IMR-90 (cell line): ENCODE results near the gene ZBED4.

Experiments
- BHLHE40 ChIP-seq: fragments of 150-350 bp; IDR thresholded peaks from 2 replicates; pipeline ENCODE4 v1.6.1; 2016; ENCODE audit warnings: mild to moderate bottlenecking, low read depth, low read length
- CEBPB ChIP-seq: IDR thresholded peaks from 2 replicates; pipeline ENCODE4 v1.6.1; 2012; ENCODE audit warnings: low read depth, low read length, improper control_type of control experiment
- CHD1 ChIP-seq: IDR thresholded peaks from 2 replicates; pipeline ENCODE4 v1.6.1; 2012; ENCODE audit warnings: low read depth, low read length, improper control_type of control experiment
- FOS ChIP-seq: fragments of 150-350 bp; IDR thresholded peaks from 2 replicates; pipeline ENCODE4 v1.6.1; 2016; ENCODE audit warnings: low read depth, low read length
- MAZ ChIP-seq: IDR thresholded peaks from 2 replicates; pipeline ENCODE4 v1.6.1; 2012; ENCODE audit warnings: low read depth, mild to moderate bottlenecking, low read length, improper control_type of control experiment, moderate library complexity, borderline replicate concordance
- NFE2L2 ChIP-seq: fragments of 150-350 bp; IDR thresholded peaks from 2 replicates; pipeline ENCODE4 v1.6.1; 2016; ENCODE audit warnings: low read depth, mild to moderate bottlenecking, low read length
- POLR2A ChIP-seq: IDR thresholded peaks from 2 replicates; pipeline ENCODE4 v1.6.1; 2012; ENCODE audit warnings: mild to moderate bottlenecking, low read depth, low read length
- RAD21 ChIP-seq: IDR thresholded peaks from 2 replicates; pipeline ENCODE4 v1.6.1; 2012; ENCODE audit warnings: low read length, improper control_type of control experiment
- RCOR1 ChIP-seq: IDR thresholded peaks from 2 replicates; pipeline ENCODE4 v1.6.1; 2012; ENCODE audit warnings: mild to moderate bottlenecking, low read length, improper control_type of control experiment; ENCODE audit not compliant: insufficient replicate concordance
- RFX5 ChIP-seq: IDR thresholded peaks from 2 replicates; pipeline ENCODE4 v1.8.0; 2012; ENCODE audit warnings: low read depth, mild to moderate bottlenecking, low read length, moderate library complexity
- SMC3 ChIP-seq: fragments of 150-350 bp; IDR thresholded peaks from 2 replicates; pipeline ENCODE4 v1.6.1; 2016; ENCODE audit warnings: low read depth, mild to moderate bottlenecking, antibody characterized with exemption, low read length, moderate library complexity
- TF ChIP-seq, protein P1 (sequence below): conservative IDR thresholded peaks from 2 replicates; pipeline ENCODE4 v1.5.1; 2012; ENCODE audit warnings: mild to moderate bottlenecking, low read depth, low read length, improper control_type of control experiment
- TF ChIP-seq, protein P2 (sequence below): fragments of 150-350 bp; IDR thresholded peaks from 2 replicates; pipeline ENCODE4 v1.6.1; 2017; ENCODE audit warnings: mild to moderate bottlenecking, antibody characterized with exemption, low read length, low read depth

DNA sequence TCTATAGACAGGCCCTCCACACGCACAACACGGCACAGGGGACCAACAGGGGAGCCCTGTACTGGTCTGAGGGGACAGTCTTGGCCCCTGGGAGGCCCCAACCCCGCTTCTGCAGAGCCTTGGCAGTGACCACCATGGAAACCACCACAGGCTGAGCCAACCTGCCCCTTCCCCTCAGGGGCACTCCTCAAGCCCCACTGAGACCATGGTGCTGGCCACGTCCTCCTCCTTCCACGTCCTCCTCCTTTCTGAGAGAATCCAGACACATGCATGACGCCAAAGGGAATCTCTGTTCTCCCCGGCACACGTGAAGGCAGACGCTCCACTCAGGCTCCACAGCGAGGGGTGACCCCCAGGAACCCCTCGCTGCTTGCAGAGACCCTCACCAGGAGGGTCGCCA, 28.7 kb upstream of the ZBED4 start:
- TF ChIP-seq CEBPB (no peak), POLR2A (no peak), SMC3 (no peak), CHD1 (no peak), RCOR1 (no peak), NFE2L2 (no peak), RAD21 (no peak), BHLHE40 (no peak), RFX5 (no peak), MAZ (no peak), FOS (no peak)
- TF ChIP-seq, protein P1, sequence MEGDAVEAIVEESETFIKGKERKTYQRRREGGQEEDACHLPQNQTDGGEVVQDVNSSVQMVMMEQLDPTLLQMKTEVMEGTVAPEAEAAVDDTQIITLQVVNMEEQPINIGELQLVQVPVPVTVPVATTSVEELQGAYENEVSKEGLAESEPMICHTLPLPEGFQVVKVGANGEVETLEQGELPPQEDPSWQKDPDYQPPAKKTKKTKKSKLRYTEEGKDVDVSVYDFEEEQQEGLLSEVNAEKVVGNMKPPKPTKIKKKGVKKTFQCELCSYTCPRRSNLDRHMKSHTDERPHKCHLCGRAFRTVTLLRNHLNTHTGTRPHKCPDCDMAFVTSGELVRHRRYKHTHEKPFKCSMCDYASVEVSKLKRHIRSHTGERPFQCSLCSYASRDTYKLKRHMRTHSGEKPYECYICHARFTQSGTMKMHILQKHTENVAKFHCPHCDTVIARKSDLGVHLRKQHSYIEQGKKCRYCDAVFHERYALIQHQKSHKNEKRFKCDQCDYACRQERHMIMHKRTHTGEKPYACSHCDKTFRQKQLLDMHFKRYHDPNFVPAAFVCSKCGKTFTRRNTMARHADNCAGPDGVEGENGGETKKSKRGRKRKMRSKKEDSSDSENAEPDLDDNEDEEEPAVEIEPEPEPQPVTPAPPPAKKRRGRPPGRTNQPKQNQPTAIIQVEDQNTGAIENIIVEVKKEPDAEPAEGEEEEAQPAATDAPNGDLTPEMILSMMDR: no peak
- TF ChIP-seq, protein P2, sequence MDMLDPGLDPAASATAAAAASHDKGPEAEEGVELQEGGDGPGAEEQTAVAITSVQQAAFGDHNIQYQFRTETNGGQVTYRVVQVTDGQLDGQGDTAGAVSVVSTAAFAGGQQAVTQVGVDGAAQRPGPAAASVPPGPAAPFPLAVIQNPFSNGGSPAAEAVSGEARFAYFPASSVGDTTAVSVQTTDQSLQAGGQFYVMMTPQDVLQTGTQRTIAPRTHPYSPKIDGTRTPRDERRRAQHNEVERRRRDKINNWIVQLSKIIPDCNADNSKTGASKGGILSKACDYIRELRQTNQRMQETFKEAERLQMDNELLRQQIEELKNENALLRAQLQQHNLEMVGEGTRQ: no peak
